CD14-positive monocyte (primary cell): ENCODE data around the gene ELN. TPM values are rescaled to one million over a fixed set of nuclear protein-coding genes. Genes with fewer than 3 reads are reported as not detected.

Experiments used
- DNase-seq, 3 donors: peaks; one replicate each; pipeline ENCODE4 v3.0.0-alpha.2; 2011 to 2022
- H2AFZ ChIP-seq: 2 replicates; pipeline ENCODE4 v1.6.0; 2012; ENCODE audit warnings: mild to moderate bottlenecking, low read depth, low read length, inconsistent platforms; ENCODE audit not compliant: insufficient read depth, poor library complexity, severe bottlenecking
- H3K27ac ChIP-seq, 2 donors: 1 replicate in 1 of 2; 2 replicates in 1 of 2; pipeline ENCODE4 v1.5.1; 2012 to 2013; ENCODE audit warnings: low read length in 2 of 2, control low read depth in 1 of 2, inconsistent platforms in 1 of 2, low read depth in 1 of 2, mild to moderate bottlenecking in 1 of 2
- H3K27me3 ChIP-seq, 2 donors: one replicate each; pipeline versions ENCODE4 v1.6.0 to v1.6.1; 2011 to 2013; ENCODE audit warnings: low read length in 2 of 2; ENCODE audit not compliant: control insufficient read depth in 2 of 2, insufficient read depth in 2 of 2
- H3K36me3 ChIP-seq, 2 donors: replicated peaks in 1 of 2; 1 replicate in 1 of 2; 2 replicates in 1 of 2; pipeline versions ENCODE4 v1.5.1 to v1.6.1; 2012 to 2013; ENCODE audit warnings: low read length in 2 of 2, control low read depth in 1 of 2, inconsistent platforms in 1 of 2, mild to moderate bottlenecking in 1 of 2; ENCODE audit not compliant: insufficient read depth in 2 of 2, control insufficient read depth in 1 of 2
- H3K4me1 ChIP-seq, 2 donors: 1 replicate in 1 of 2; 2 replicates in 1 of 2; pipeline versions ENCODE4 v1.5.1 to v1.6.1; 2012 to 2013; ENCODE audit warnings: low read length in 2 of 2, control low read depth in 1 of 2, inconsistent platforms in 1 of 2, mild to moderate bottlenecking in 1 of 2, moderate library complexity in 1 of 2; ENCODE audit not compliant: insufficient read depth in 2 of 2, control insufficient read depth in 1 of 2
- H3K4me2 ChIP-seq: replicated peaks from 2 replicates; pipeline ENCODE3; 2012; ENCODE audit warnings: low read length, moderate library complexity, mild to moderate bottlenecking; ENCODE audit not compliant: poor library complexity, severe bottlenecking; ENCODE audit errors: extremely low read depth
- H3K4me3 ChIP-seq, 3 experiments: fragments of 200-600 bp in 1 of 3; sonication (generic) in 1 of 3; replicated peaks in 1 of 3; 1 replicate in 2 of 3; 2 replicates in 1 of 3; pipeline ENCODE4 v1.5.1; 2011 to 2013; ENCODE audit warnings: low read length in 3 of 3, mild to moderate bottlenecking in 3 of 3, control low read depth in 2 of 3, low read depth in 2 of 3, inconsistent platforms in 1 of 3, moderate library complexity in 1 of 3
- H3K79me2 ChIP-seq: 2 replicates; pipeline ENCODE4 v1.6.0; 2012; ENCODE audit warnings: mild to moderate bottlenecking, control low read depth, inconsistent platforms, low read length, moderate library complexity; ENCODE audit not compliant: insufficient read depth
- H3K9ac ChIP-seq: 2 replicates; pipeline ENCODE4 v1.6.0; 2017; ENCODE audit warnings: low read length, mild to moderate bottlenecking; ENCODE audit not compliant: insufficient read depth, poor library complexity, severe bottlenecking
- H3K9me3 ChIP-seq, 2 donors: replicated peaks in 1 of 2; 1 replicate in 1 of 2; 2 replicates in 1 of 2; pipeline versions ENCODE4 v1.5.1 to v1.6.1; 2012 to 2013; ENCODE audit warnings: low read length in 2 of 2, control low read depth in 1 of 2; ENCODE audit not compliant: control insufficient read depth in 1 of 2, insufficient read depth in 1 of 2
- H4K20me1 ChIP-seq: 2 replicates; pipeline ENCODE4 v1.6.0; 2012; ENCODE audit warnings: mild to moderate bottlenecking, low read length, control low read depth, moderate library complexity; ENCODE audit not compliant: insufficient read depth
- H3K27ac Mint-ChIP-seq, 7 donors: one replicate each; pipeline ENCODE4 v1.8.0; 2020; ENCODE audit warnings: mild to moderate bottlenecking in 7 of 7, mixed read lengths in 7 of 7, moderate library complexity in 6 of 7, inconsistent platforms in 2 of 7
- H3K27me3 Mint-ChIP-seq, 3 donors: one replicate each; pipeline ENCODE4 v1.8.0; 2021 to 2022; ENCODE audit warnings: low read depth in 3 of 3, mild to moderate bottlenecking in 3 of 3, mixed read lengths in 3 of 3, moderate library complexity in 3 of 3, inconsistent platforms in 1 of 3
- H3K36me3 Mint-ChIP-seq, 2 donors: one replicate each; pipeline ENCODE4 v1.8.0; 2020; ENCODE audit warnings: mixed read lengths in 2 of 2, inconsistent platforms in 1 of 2, mild to moderate bottlenecking in 1 of 2
- H3K4me1 Mint-ChIP-seq: one replicate; pipeline ENCODE4 v1.8.0; 2020; ENCODE audit warnings: mild to moderate bottlenecking, mixed read lengths
- H3K4me3 Mint-ChIP-seq, 2 donors: one replicate each; pipeline ENCODE4 v1.8.0; 2020; ENCODE audit warnings: mild to moderate bottlenecking in 2 of 2, mixed read lengths in 2 of 2, moderate library complexity in 1 of 2
- H3K9me3 Mint-ChIP-seq, 7 donors: one replicate each; pipeline ENCODE4 v1.8.0; 2020 to 2022; ENCODE audit warnings: mixed read lengths in 7 of 7, mild to moderate bottlenecking in 6 of 7, moderate library complexity in 6 of 7, inconsistent platforms in 2 of 7
- CTCF ChIP-seq: fragments of 200-600 bp; IDR thresholded peaks from one replicate; pipeline ENCODE4 v1.8.0; 2022; ENCODE audit warnings: antibody characterized with exemption, mild to moderate bottlenecking
- WGBS: methylation state at CpG from one replicate; pipeline ENCODE4 v1.1.5; 2013; ENCODE audit warnings: missing lambda C conversion rate; ENCODE audit not compliant: insufficient coverage; 5-methylcytosine and 5-hydroxymethylcytosine counted together
- intact Hi-C, 2 donors: fragments of 100-400 bp; cut with micrococcal nuclease; formaldehyde crosslinking; loops; one replicate each; pipeline versions ENCODE4 v1.15.0 to v1.15.1; 2023
- polyA plus RNA-seq, 3 donors: library from polyadenylated mRNA; depleted of rRNA in 1 of 3; unstranded in 2 of 3; stranded (reverse) in 1 of 3; fragments of 300-500 nt in 2 of 3; fragments of >200 nt in 1 of 3; fragmentation: Illumina TruSeq in 2 of 3; gene quantifications; 1 replicate in 2 of 3; 2 replicates in 1 of 3; pipeline ENCODE4 v1.2.3, GENCODE V29; 2012 to 2021

ELN gene
- polyA plus RNA-seq, 3 donors = not detected

GRCh38 chr7:74083117-74083876, 55.3 kb downstream of the ELN start, which contains the start of gene LIMK1:
Gene LIMK1, plus strand, starts transcription at chr7:74083804. Its CDS starts 187 bp downstream, at chr7:74083991.
- H3K36me3 Mint-ChIP-seq = peaks cover 5 to 23% of the 10 kb centered on the region in 2 donors
- no peaks in the 10 kb centered on the region for H3K36me3 ChIP-seq
- H3K4me3 Mint-ChIP-seq = peak within 1 kb of the TSS; percentile 85 to 90
- intact Hi-C loops = no loop called here
- 16% methylated on average over 48 of the region's 71 CpGs for WGBS
- TF ChIP-seq CTCF = no peak
- peak; percentile 64 to 74 (median 70) for DNase-seq
- no peaks in the 10 kb centered on the region for H3K9me3 ChIP-seq
- H3K4me2 ChIP-seq = peak within 1 kb of the TSS; percentile 90
- no peaks in the 10 kb centered on the region for H3K9me3 Mint-ChIP-seq
- H3K9ac ChIP-seq = peak within 1 kb of the TSS; percentile 70
- H3K4me3 ChIP-seq = peak within 1 kb of the TSS; percentile 42 to 76 (median 43)
- peaks cover 13 to 18% of the 10 kb centered on the region in 2 donors for H3K4me1 ChIP-seq
- peaks cover 0 to 3% (median 2%) of the 10 kb centered on the region in 3 donors for H3K27me3 Mint-ChIP-seq
- H3K27ac ChIP-seq = peak within 1 kb of the TSS in 1 of 2 donors; percentile 45
- H3K27me3 ChIP-seq = no peaks in the 10 kb centered on the region
- peak within 1 kb of the TSS; percentile 89 for H2AFZ ChIP-seq
- peaks cover 4% of the 10 kb centered on the region for H4K20me1 ChIP-seq
- peaks cover 11% of the 10 kb centered on the region for H3K4me1 Mint-ChIP-seq
- peak within 1 kb of the TSS in 5 of 7 donors; percentile 8 to 76 (median 54) for H3K27ac Mint-ChIP-seq
- no peaks in the 10 kb centered on the region for H3K79me2 ChIP-seq

- under 1% methylated on average over 22 of the region's 61 CpGs for WGBS
- no peak for TF ChIP-seq CTCF
- peaks cover 11% of the 10 kb centered on the region for H3K4me1 Mint-ChIP-seq
- peak overlapping the region; percentile 90 for H3K4me2 ChIP-seq
- H3K4me3 Mint-ChIP-seq = peak overlapping the region; percentile 85 to 90
- H3K27ac ChIP-seq = peak overlapping the region in 1 of 2 donors; percentile 45
- no peaks in the 10 kb centered on the region for H3K36me3 ChIP-seq
- peak overlapping the region in 5 of 7 donors; percentile 8 to 76 (median 54) for H3K27ac Mint-ChIP-seq
- peak overlapping the region; percentile 70 for H3K9ac ChIP-seq
- peak overlapping the region; percentile 42 to 76 (median 43) for H3K4me3 ChIP-seq
- H3K36me3 Mint-ChIP-seq = peaks cover 9 to 23% of the 10 kb centered on the region in 2 donors
- no peaks in the 10 kb centered on the region for H3K9me3 Mint-ChIP-seq
- peak overlapping the region; percentile 89 for H2AFZ ChIP-seq
- peaks cover 0 to 3% (median 2%) of the 10 kb centered on the region in 3 donors for H3K27me3 Mint-ChIP-seq
- peaks cover 13 to 18% of the 10 kb centered on the region in 2 donors for H3K4me1 ChIP-seq
- peaks cover 4% of the 10 kb centered on the region for H4K20me1 ChIP-seq
- no peaks in the 10 kb centered on the region for H3K27me3 ChIP-seq
- H3K9me3 ChIP-seq = no peaks in the 10 kb centered on the region
- no peaks in the 10 kb centered on the region for H3K79me2 ChIP-seq
- intact Hi-C loops = loop anchor here in 1 of 2 donors (1.0 kb wide), 1 partner anchor 9 kb away; no protein-coding TSS in a partner anchor
- DNase-seq = peak; percentile 40 to 75 (median 67)
Observed at GRCh38 chr7:74083928-74084721, 56.2 kb downstream of the ELN start.
